GM23248 (cell line): ENCODE results near the gene RPL39.

Experiments used
- EZH2 ChIP-seq: fragments of 200-600 bp; sonication (generic); IDR thresholded peaks from 2 replicates; pipeline ENCODE4 v1.6.1; 2018; ENCODE audit warnings: antibody characterized with exemption, mild to moderate bottlenecking; ENCODE audit not compliant: insufficient read depth, poor library complexity, severe bottlenecking
- EZH2phosphoT487 ChIP-seq: fragments of 200-600 bp; sonication (generic); IDR thresholded peaks from 2 replicates; pipeline ENCODE4 v1.6.1; 2018; ENCODE audit warnings: antibody characterized with exemption, moderate library complexity, mild to moderate bottlenecking, low read depth; ENCODE audit not compliant: insufficient read depth

- TF ChIP-seq EZH2 (no peak), EZH2phosphoT487 (no peak)
These were observed 24.9 kb upstream of the RPL39 start for GRCh38 chrX:119816300-119816699.
